GM19468 (cell line): Measurements from ENCODE around the gene TFAM.
"Not testable (repeated sequence)": the region's sequence is repeated elsewhere in the genome, so short reads cannot be mapped to it uniquely, and the experiment has no call there.

Experiments
- ATAC-seq: cut with Tn5 transposase; IDR thresholded peaks from one replicate; pipeline ENCODE4 v1.9.1; 2021; ENCODE audit warnings: mild to moderate bottlenecking, moderate library complexity, moderate number of reproducible peaks; ENCODE audit not compliant: unreplicated experiment; ENCODE audit errors: extremely low read depth

The TFAM gene

DNA sequence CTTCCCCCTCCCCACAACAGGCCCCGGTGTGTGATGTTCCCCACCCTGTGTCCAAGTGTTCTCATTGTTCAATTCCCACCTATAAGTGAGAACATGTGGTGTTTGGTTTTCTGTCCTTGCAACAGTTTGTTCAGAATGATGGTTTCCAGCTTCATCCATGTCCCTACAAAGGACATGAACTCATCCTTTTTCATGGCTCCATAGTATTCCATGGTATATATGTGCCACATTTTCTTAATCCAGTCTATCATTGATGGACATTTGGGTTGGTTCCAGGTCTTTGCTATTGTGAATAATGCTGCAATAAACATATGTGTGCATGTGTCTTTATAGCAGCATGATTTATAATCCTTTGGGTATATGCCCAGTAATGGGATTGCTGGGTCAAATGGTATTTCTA is 43.2 kb downstream of the TFAM start:
- not testable (repeated sequence) for ATAC-seq

DNA sequence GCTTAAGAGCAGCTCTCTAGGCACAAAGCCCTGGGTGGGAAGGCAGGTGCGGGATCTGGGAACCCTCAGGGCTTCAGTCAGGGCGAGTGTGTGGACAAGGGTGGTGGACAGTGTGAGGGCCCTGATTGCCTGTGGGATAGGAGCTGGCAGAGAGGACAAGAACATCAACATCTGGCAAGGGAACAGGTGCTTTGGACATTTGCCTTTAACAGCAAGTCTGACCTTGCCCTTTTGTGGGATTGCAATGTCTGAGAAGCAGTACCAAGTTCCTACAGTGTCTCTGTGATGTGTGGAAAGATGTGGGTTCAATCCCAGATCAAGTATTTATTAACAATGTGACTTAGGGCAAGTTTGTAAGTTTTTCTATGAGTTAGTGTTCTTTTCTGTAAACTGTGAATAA is 46.7 kb downstream of the TFAM start:
- no peak for ATAC-seq

DNA sequence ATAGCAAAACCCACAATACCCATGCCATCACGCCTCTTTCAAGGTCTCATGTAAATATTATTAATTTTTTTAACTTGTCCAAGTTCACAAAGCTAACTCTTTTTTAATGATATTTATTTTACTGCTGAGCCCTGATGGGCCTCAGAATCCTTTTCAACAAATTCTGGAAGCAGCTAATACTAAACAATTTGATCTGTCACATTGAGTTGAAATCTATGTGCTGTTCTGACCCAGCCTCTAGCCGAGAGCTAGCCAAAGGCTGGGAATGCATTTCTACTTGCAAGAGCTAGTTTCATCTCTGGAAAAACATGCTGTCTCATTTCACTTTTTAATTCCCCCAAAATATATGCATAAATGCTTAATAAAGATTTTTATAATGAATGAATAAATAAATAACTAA is 47.9 kb downstream of the TFAM start:
- ATAC-seq = no peak

DNA sequence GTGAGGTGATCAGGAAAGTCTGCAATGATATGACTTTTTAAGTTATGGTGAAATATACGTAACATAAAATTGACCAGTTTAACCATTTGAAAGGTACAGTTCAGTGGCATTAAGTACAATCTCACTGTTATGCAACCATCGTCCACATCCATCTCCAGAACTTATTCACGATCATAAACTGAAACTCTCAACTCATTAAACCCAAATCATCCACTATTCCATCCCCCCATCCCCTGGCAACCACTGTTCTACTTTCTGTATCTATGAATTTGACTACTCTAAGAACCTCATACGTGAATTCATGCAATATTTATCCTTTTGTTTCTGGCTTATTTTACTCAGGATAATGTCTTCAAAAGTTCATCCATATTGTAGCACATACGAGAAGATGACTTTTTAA is 48.4 kb downstream of the TFAM start:
- no peak for ATAC-seq

DNA sequence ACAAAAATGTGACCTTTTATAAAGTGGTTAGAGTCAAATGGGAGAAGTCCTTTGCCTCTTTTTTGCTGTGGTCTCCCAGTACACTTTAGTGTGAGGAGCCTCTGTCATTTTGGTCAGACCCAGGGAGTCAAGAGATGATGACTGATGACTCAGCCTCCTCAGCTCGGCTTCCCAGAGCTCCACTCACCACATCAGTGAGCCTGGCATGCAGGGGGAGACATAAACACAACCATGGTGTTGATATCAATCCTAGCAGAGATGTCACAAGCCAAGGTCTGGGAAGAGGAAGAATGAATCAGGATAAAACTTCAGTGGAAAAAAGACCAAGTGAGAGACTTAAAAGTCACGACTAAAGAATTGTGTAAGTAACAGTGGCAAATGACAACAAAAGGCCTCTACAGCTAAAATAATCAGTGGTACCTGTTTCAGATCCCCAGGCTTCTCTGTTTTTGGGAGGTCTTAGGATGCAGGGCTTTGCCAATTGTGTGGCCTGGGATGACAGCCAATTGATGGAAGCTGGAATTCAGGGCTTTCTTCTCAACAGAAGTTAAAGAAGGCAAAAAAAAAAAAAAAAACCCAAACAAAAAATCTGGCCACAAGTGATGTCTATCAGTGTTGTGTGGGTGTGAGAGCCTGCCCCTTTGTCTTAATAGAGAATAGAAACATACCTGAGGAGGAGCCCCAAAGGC is 50.2 kb downstream of the TFAM start:
- ATAC-seq = no peak

DNA sequence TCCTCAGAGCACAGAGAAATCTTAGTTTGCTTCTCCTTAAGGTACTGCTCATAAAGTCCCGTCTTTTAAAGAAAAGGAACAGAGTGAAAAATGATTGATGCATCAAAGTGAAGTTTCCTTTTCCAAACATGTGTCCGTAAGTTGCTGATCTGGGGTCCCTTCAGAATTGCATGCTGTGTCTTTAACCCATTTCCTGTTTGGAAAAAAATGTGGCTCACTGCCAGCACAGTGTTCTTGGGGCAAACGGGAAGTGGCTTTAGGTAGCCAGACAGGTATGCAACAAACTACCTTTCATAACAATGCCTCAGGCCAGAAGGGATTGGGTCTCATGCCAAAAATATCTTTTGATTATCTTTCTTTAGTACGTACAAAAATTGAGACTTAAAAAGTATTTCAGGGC is 50.9 kb downstream of the TFAM start:
- ATAC-seq = no peak

DNA sequence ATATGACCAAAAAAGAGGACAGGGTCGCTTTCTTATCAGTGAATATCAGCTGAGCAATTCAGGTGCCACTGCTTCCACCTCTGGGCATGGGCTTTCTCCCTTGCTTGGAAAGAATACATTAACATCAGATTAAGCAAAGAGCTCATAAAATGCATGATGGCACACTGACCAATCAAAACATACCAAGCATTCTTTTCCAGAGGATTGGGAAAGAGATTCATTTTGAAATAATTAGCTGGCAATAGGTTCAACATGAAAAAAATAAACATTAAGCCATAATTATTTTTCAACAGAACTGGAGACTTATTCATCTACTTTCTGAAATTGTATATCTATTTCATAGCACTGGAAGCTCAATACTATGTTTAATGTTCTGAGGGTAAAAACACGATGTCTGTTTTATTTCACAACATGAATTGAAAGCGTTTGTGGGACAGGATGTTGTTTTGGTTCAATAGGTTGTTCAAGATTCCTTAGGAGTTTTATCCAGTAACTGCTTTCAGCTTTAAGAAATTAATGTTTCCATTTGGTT is 53.2 kb downstream of the TFAM start:
- ATAC-seq = no peak

DNA sequence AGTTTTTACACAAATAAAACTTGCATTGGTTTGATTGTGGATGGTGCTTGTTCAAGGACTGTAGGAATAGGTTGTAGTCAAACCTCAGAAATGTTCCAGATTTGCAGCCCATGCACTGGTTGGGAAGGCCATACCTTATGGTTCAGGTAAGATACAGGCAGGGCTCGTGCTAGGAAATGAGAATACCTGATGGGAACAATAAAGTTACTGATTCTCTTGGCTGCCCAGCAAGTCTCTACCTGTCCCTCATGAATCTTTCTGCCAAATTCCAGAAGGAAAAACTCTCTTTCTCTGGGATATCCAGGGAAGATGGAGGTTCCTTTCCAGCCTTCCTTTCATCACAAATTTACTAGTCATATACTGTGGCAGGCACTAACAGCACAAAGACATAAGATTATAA is 53.8 kb downstream of the TFAM start:
- no peak for ATAC-seq

DNA sequence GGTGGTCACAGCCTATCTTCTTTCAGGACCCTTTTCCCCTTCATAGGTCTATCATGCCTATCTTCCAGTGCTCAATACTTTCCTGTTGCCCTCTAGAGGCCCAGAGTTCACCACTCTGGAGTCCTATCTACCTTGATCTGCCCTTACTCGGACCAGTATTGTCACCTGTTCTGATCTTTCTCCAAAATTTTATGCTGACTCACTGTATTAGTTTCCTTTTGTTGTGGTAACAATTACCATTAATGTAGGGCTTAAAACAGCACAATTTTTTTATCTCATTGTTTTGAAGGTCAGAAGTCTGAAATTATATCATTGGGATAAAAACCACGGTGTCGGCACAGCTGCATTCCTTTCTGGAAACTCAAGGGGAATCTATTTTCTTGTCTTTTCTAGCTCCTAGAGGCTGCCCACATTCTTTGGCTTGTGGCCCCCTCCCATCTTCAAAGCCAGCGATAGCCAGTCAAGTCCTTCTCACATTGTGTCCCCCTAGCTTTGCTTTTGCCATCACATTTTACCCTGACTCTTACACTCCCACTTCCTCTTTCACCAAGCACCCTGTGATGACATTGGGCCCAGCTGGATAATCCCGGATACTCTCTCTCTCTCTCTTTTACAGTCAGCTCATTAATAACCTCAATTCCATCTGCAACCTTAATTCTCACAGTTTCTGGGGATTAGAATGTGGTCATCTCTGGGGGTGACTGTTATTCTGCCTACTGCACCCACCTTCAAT is 54.6 kb downstream of the TFAM start:
- ATAC-seq = no peak

DNA sequence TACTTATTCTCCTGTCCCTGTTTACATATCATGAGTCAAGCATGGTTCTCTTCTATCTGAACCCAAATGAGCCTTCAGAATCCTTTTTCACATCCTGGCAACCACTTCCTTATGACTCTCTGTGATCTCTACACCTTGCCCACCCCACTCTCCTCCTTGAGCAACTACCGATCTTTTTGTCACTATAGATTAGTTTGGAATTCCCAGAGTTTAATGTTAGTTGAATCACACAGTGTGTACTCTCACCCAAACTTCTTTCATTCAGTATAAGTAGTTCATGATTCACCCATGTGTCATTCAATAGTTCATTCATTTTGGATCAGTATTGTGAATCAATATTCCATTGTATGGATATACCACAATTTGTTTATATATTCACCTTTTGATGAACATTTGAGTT is 55.3 kb downstream of the TFAM start:
- ATAC-seq = no peak

DNA sequence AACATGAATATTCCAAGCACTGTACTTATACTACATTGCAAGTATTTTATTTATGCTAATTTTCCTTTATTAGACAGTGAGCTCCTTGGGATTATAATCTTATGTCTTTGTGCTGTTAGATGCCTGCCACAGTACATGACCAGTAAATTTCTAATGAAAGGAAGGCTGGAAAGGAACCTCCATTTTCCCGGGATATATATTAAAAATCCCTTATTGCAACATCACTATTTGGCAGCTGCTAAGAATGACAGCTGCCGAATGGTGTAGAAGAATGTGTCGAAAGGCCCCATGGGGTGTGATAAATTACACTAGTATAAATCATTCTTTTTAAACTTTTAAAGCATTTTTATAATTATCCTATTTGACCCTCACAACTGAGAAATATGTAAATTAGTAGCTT is 59.1 kb downstream of the TFAM start:
- no peak for ATAC-seq

DNA sequence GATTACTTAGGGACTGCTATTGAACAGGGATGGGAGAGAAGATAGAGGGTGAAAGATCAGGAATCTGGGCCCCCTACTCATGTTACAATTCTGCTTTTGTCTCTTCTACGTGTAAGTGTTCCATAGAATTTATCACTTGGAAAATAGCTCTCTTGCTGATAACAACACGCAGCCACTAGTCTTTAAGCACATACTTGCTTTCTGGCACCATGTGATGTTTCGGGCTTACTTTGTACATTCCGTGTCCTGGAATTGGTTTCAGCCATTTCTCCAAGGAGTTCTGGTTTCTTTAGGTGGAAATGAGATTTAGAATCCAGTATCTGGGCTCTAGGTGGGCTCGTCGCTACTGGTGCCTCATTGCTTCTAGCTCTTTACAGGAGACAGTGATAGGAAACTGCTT is 59.7 kb downstream of the TFAM start:
- ATAC-seq = no peak

DNA sequence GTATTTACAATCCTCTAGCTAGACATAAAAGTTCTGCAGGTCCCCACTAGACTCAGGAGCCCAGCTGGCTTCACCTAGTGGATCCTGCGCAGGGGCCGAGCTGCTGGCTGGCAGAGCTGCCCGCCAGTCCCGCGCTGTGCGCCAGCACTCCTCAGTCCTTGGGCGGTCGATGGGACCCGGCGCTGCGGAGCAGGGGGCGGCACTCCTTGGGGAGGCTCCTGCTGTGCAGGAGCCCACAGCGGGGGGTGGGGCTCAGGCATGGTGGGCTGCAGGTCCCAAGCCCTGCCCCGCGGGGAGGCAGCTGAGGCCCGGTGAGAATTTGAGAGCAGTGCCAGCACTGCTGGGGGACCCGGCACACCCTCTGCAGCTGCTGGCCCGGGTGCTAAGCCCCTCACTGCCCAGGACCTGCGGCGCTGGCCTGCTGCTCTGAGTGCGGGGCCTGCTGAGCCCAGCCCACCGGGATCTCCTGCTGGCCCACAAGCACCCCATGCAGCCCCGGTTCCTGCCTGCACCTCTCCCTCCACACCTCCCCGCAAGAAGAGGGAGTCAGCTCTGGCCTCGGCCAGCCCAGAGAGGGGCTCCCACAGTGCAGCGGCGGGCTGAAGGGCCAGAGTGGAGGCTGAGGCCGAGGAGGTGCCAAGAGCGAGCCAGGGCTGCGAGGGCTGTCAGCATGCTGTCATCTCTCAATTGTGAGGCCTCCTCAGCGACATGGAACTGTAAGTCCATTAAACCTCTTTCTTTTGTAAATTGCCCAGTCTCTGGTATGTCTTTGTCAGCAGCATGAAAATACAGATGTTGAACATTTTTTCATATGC is 63.1 kb downstream of the TFAM start:
- ATAC-seq = no peak
